NCI-H345 treated with DMSO at 0.1 percent for 48 hours (cell line): ENCODE results near the gene IKBKG.
"Not testable (repeated sequence)": the region's sequence is repeated elsewhere in the genome, so short reads cannot be mapped to it uniquely, and the experiment has no call there.

ENCODE experiments used
- DNase-seq: peaks from one replicate; lab custom pipeline; 2025; ENCODE audit not compliant: unreplicated experiment; lab: John Stamatoyannopoulos, UW

The IKBKG gene

DNA sequence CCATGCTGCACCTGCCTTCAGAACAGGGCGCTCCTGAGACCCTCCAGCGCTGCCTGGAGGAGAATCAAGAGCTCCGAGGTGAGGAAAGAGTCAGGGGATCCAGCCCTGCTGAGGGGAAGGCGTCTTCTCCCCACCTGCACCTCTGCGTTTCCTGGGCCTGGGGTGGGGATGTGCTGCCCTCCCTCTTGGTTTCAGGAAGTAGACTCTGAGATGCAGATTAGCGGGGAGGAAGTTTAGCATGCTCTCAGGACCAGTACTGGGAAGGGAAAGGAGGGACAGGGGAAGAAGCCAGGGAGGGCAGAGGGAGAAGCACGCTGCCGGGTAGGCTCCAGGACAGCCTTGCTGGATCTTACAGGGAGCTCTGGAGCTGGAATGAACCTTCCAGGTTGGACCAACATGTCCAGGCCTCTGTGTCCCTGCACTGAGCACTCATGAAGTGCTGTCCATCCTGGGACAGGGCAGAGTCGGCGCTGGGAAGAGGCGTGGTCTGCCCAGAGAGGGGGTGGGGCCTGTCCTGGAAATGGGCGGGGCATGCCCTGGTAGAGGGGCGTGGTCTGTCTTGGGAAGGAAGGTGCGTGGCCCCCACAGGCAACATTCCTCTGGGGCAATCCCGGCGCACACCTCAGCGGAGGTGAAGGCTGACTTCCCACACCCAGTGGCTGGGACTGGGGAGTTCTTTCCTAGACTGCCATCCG is 4.8 kb downstream of the IKBKG start:
- not testable (repeated sequence) for DNase-seq

DNA sequence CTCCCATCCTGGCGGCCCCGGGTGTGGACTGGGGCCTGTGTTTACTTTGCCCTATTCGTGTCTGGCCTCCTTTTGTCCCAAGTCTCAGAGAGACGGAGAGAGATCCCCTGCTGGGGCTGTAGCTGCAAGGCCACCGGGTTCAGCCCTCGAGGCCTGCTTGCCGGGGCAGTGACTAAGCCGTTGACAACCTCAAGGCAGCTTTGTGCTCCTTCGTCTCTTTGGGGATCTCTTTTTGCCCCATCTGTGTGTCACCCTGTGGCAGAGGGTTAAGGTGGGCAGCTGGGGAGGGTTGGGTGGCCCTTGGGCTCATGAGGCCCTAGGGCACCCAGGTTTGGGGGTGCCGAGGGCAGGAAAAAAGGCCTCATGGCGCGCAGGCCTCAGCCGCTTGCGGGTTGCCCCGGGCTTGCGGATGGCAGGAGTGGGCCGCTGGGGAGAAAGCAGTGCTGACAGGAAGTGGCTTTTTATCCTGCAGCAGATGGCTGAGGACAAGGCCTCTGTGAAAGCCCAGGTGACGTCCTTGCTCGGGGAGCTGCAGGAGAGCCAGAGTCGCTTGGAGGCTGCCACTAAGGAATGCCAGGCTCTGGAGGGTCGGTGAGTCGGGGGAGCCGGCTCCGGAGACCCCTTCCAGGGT is 10.8 kb downstream of the IKBKG start:
- not testable (repeated sequence) for DNase-seq

DNA sequence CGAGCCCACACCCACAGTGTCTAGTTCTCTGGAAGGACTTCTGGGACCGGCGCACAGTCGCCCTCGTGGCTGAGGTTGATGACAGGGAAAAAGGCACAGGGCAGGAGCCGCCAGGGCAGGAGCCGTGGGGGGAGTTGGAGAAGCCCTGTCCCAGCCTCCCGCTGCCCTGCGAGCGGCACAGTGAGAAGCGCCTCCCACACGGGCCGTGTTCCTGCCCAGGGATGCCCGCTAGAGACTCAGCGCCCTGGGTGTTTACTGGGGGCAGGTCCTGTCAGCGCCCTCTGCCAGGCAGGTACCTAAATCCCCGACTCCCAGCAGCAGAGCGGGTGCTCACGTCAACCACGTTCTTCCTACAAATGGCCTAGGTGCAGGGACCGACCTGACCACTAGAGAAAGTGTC is 11.5 kb downstream of the IKBKG start:
- DNase-seq, result not testable (repeated sequence)

DNA sequence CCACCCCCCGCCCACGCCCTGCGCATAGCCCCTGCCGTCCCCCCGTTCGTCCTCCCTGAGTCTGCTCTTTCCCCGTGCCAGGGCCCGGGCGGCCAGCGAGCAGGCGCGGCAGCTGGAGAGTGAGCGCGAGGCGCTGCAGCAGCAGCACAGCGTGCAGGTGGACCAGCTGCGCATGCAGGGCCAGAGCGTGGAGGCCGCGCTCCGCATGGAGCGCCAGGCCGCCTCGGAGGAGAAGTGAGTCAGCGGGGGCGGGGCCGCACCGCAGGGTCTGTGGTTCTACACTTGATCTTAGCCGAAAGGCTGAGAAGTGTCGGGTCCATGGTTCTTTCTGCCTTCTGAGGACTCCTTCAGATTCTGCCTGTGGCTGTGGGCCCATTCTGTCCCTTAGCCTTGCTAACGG is 12.9 kb downstream of the IKBKG start:
- not testable (repeated sequence) for DNase-seq

DNA sequence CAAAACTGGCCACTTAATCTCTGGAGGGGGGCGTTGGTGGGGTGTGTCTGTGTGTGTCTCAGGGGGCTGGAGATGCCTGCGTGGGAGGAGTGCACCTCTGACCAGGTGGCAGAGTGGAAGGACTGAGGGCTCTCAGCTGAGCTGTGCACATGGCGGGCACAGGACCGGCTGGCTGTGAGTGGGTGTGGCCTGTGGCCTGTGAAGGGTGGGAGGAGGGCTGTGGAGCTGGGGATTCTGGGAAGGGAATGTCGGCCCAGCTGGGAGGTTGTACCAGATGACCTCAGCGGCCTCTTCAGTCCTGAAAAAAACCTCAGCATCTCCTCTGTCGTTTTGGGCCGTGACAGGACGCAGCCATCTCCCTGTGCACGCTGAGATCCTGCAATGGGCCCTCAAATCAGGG is 14.9 kb downstream of the IKBKG start:
- DNase-seq, result not testable (repeated sequence)

DNA sequence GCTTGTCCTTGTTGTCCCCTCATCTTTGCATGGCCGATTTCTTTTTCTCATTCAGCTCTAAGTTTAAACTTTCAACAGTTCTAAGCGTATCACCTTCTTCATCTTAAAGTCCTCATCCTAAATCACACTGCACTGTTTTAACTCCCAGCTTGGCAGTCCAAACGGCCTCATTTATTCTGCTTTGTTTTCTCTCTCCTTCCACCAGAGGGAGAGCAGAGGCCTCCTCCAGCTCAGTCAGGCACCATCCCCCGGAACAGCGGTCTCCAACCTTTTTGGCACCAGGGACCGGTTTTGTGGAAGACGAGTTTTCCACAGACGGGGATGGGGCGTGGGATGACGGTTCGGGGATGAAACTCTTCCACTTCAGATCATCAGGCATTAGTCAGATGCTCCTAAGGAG is 22.9 kb downstream of the IKBKG start:
- not testable (repeated sequence) for DNase-seq

DNA sequence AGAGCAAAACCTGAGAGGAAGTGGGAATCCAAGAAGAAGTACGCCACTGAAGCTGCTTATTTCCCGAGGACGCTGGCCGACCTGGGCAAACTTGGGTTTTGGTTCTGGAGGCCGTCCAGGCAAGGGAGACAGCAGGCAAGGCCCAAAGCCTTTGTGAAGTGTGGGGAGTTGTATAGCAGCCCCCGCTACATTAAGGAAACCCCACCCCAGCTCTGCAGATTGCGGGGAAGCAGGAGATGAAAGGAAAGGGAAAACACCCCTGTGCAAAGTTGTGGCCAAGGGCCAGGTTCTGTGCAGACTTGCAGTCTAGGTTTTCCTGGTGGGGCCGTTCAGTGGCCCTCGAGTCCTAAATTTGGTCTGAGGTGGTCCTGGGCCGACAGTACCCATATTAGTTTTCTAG is 25.6 kb downstream of the IKBKG start:
- not testable (repeated sequence) for DNase-seq

DNA sequence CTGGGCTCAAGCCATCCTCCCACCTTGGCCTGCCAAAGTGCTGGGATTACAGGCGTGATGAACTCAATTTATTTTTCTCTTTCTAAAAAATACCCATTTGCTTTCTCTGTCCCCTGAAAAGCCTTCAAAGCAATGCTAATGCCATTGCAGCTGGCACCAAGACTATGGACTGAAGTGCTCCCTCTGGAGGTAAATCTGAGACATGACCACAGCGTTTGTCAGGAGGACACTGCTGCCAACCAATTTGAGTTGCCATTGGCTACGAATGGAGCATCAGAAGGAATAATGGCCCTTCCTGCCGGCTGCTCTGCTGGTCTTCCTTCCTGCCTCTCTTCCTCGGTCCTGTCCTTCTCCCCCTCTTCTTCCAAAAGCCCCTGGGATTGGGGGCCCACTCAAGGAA is 27.7 kb downstream of the IKBKG start:
- not testable (repeated sequence) for DNase-seq

DNA sequence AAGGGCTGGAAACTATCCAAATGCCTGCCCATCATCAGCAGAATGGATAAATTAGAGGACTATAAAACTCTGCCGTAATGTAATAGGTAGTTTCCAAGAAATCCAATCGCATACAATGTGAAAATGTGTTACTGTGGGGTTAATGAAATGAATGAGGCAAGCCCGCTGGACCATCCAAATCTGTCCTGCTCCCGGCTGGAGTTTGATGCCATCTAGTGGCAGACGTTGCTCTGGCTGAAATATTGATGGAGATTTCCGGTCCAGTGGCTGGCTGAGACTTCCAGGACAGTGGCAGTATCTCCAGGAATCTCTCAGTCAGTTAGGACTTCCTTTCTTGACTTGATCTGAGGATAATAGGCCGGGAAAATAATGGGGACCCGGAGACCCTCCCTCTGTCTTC is 35.6 kb downstream of the IKBKG start:
- DNase-seq, result not testable (repeated sequence)

DNA sequence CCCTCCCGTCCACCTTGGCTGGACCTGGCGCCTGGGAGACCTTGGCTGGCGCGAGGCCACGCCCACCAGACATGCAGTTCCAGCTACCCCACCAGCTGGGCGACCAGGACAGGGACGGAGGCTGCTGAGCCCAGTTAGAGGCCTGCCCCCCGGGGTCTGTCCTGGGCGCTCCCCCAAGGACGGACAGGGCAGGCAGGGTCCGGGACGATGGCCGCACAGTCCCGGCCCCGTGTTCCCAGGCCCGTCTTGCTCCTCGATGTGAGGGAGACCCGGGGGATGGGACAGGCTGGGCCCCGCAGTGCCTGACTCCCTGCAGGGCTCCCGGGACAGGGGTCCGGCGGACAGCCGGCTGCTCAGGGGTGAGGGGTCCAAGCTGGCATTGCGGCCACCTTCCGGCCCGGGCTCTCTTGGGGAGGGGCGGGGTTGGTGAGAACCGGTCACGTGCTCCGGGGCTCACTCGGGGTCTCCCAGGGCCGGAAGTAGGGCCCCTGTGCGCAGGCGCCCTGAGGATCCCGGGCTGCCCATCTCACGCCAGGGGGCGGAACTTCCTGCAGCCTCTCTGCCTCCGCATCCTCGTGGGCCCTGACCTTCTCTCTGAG is 37.3 kb downstream of the IKBKG start, which contains the start of gene CTAG1A:
Gene CTAG1A, plus strand, starts transcription at position 549 of the 599 bp plus-strand sequence. CDS start 74 bp downstream, outside the sequence.
- not testable (repeated sequence) for DNase-seq

DNA sequence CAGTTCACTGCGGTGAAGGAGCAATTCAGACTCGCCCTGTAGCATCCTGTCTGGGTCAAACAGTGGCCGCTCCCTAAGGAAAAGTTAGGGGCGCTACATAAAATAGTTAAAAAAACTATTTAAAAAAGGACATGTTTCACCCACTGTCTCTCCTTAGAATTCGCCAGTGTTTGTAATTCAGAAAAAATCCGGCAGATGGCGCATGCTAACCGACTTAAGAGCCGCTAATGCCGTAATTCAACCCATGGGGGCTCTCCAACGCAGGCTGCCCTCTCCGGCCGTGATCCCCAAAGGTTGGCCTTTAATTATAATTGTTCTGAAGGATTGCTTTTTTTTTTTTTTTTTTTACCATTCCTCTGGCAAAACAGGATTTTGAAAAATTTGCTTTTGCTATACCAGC is 43.0 kb downstream of the IKBKG start:
- not testable (repeated sequence) for DNase-seq

DNA sequence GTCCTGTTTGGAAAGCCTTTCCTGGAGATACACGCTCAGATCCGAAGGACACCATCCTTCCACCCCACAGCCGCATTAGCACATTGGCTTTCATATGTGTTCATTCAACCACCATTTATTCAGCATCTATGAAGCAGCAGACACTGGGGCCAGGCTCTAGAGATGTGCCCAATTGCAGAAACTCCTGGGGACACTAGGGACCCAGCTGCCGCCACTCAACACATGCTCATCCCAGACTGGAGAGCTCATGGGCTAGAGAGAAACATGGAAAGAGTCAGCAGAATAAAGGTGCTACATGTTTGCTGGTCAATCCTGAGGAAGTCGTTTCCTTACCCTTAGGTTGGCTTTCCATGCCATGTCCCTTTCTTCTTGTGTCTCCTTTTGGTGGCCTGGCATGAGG is 45.1 kb downstream of the IKBKG start:
- no peak for DNase-seq

DNA sequence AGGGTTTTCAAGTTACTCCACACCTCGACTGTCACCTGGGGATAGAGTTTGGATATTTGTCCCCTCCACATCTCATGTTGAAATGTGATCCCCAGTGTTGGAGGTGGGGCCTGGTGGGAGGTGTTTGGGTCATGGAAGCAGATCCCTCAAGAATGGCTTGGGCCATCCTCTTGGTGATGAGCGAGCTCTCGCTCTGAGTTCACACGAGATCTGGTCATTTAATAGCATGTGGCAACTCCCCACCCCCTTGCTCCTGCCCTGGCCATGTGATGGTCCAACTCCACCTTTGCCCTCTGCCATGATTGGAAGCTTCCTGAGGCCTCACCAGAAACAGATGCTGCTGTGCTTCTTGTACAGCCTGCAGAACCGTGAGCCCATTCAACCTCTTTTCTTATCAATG is 45.8 kb downstream of the IKBKG start:
- no peak for DNase-seq

DNA sequence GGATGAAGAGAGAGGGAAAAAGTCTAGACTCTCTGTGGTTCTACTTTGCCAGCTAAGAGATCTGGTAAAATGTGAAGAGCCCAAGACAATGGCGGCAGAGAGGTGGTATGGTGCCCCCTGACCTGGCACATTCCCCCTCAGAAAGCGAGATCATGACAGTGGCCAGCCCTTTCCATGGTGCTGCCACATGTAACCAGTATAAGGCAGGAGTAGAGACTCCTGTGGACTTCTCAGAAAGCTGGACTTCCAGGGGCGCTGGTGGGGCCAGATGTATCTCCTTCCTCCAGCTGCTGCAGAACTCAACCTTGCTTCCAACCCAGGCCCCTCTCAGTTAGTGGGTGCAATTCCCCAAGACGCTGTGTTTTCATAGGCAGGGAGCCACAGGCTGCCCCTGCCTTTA is 47.1 kb downstream of the IKBKG start:
- no peak for DNase-seq

DNA sequence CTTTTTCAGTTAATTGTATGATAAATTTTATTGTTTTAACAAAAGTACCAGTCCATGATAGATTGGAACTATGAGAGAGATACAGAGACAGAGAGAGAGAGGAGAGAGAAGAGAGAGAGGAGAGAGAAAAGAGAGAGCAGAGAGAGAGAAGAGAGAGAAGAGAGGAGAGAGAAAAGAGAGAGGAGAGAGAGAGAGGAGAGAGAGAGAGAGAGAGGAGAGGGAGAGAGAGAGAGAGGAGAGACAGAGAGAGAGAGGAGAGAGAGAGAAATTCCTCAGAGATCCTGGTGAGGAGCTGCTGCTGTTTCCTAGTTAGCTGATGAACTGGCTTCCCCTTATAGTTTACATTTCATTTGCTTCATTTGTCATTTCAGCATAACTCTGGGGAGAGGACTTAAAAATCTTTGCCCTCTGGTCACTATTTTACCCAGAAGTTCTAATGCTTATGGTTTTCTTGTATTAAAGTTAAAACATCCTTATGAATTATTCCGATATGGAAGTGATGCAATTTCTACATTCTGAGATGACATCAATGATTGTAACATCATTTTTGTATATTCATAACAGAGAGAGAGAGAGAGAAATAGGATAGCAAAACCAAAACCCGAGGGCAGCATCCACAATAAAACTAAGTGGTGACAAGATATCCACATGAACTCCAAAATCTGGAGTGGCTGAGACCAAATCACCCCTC is 48.3 kb downstream of the IKBKG start:
- DNase-seq, result no peak

DNA sequence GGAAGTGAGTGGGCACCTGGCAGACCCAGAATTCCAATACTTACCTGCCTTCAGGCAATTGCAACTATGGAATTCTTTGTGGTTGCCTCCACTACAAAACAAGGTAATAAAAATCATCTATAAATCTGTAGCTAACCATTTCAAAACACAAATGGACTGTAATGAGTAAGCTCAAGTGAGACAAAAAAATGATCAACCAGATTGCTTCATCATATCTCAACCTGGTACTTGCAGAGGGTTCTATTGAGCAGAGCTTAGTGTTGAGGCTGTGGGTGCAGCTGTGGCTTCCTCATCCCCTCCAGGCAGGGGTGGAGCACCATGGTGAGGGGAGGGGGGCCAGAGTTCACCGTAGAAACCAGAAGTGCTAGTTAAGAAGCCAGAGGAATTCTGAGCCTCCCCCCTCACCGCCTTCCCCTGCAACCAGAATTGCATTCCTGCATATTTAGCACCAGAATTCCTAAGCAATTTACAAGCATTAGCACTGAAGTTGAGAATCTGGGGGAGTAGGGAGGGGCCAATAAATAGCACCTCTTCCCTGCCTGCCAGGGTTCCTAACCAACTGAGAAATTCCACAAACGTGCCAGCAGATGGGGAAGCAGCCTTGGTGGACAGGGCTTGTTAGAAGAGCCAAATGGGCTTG is 49.0 kb downstream of the IKBKG start:
- DNase-seq, result no peak

DNA sequence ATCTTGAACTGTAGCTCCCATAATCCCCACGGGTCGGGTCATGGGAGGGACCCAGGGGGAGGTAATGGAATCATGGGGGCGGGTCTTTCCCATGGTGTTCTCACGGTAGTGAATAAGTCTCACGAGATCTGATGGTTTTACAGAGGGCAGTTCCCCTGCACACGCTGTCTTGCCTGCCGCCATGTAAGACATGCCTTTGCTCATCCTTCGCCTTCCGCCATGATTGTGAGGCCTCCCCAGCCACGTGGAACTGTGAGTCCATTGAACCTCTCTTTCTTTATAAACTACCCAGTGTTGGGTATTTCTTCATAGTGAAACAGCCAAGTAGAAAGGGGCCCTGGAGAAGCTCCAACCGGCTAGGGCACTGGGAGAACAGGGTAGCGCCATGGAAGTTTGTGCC is 49.8 kb downstream of the IKBKG start:
- no peak for DNase-seq

DNA sequence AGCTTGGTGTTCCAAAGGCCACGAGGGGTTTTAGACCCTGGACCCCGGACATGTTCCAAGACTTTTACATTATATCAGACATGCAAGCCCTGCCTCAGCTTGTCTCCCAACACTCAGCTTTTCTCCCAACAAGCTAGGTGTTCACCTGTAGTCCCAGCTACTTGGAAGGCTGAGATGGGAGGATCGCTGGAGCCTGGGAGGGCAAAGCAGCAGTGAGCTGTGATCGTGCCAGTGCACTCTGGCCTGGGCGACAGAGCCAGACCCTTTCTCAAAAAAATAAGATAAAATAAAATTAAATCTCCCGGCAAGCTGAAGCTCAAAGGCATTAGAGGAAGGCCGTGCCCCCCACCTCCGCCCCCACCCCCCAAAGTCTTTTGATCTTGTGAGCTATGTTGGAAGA is 51.2 kb downstream of the IKBKG start:
- no peak for DNase-seq

DNA sequence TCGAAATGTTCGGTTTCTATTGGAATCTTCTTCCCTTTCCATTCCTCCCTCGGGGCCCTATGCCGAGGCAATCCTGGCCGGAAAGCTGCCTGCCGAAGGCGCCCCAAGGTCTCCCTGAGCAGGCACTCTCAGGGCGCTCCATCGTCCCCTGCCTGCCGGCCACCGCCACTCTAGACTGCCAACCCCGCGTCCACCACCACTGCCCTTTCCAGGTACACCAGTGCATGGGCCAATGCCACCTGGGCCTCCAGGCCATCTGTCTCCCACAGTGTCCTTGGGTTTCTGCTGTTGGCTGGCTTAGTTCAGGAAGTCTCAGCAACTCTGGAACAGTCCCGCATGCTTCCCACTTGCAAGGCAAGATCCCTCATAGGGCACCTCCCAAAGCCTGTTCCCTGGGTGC is 52.1 kb downstream of the IKBKG start:
- no peak for DNase-seq

DNA sequence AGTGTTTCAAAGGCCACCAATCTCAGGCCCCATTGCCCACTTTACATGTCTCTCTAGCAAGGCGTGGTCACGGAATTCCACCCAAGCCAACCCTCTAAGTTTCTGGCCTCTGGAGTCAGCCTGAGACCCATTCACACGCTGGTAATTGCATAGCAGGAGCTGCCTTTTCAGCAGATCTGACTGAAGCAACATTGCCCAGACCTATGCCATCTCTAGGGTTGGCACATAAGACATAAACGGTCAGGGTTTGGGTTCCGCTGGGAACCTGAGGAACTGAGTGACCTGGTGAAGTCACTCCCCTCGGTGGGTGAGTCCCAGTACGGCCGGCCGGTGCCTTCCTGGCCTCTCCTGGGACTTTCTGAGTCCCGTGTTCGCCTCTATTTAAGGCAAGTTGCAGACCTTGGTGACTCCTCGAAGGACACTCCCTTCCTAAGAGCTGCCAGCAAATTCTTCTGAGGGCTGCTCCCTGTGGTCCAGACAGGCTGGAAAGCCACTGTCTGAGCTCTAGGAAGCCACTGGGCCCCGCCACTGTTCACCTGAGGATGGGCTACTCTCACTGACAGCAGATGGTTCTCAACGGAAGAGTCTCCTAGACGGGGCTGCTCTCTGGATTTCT is 53.4 kb downstream of the IKBKG start:
- DNase-seq, result no peak

DNA sequence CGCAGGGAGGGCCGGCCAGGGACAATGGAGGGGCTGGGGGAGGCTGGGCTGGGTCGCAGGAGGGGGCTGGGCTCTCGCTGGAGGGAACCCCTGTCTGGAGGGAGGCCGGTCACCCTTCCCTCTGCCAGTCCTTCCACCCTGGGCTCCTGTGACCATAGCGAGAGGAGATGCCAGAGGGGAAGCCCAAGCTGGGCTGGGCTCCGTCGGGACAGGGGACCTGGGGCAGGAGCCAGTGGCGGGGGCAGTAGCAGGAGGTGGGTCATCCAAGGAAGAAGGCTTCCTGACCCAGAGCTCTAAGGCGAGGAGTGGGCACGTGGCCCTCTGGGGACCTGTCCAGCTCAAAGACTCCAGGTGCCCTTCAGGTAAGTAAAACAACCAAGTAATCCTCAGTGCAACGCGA is 54.8 kb downstream of the IKBKG start:
- DNase-seq, result no peak
